Gastroesophageal sphincter (tissue), 4 donors: ENCODE measurements around the gene FAM171A1. TPM values are rescaled to one million over a fixed set of nuclear protein-coding genes. Genes with fewer than 3 reads are reported as not detected.

Experiments
- ATAC-seq: fragments of 150-250 bp; one replicate; pipeline ENCODE4 v1.9.1; 2016; ENCODE audit warnings: mild to moderate bottlenecking, moderate library complexity
- H3K27ac ChIP-seq, 4 donors: fragments of 200-600 bp; sonication (generic) in 3 of 4; 1 replicate in 3 of 4; 2 replicates in 1 of 4; pipeline ENCODE4 v1.5.1; 2016 to 2019
- H3K27me3 ChIP-seq: fragments of 200-600 bp; sonication (generic); one replicate; pipeline ENCODE4 v1.5.1; 2019
- H3K36me3 ChIP-seq, 2 donors: fragments of 200-600 bp; sonication (generic); one replicate each; pipeline ENCODE4 v1.5.1; 2019; ENCODE audit warnings: control low read depth in 1 of 2
- H3K4me1 ChIP-seq, 3 donors: fragments of 200-600 bp; sonication (generic); 1 replicate in 2 of 3; 2 replicates in 1 of 3; pipeline ENCODE4 v1.5.1; 2016 to 2019; ENCODE audit warnings: control low read depth in 2 of 3
- H3K4me3 ChIP-seq, 2 donors: fragments of 200-600 bp; sonication (generic); one replicate each; pipeline ENCODE4 v1.5.1; 2019; ENCODE audit warnings: mild to moderate bottlenecking in 1 of 2, moderate library complexity in 1 of 2
- H3K9me3 ChIP-seq, 3 donors: fragments of 200-600 bp; sonication (generic); one replicate each; pipeline ENCODE4 v1.5.1; 2017 to 2019; ENCODE audit warnings: control low read depth in 2 of 3
- EP300 ChIP-seq: sonication (generic); formaldehyde crosslinking; IDR thresholded peaks from one replicate; pipeline ENCODE4 v1.6.1; 2017; ENCODE audit warnings: antibody characterized with exemption, mild to moderate bottlenecking
- POLR2A ChIP-seq, 2 donors: fragments of 450-650 bp; IDR thresholded peaks; one replicate each; pipeline ENCODE4 v1.6.1; 2017; ENCODE audit warnings: antibody characterized with exemption in 2 of 2, mild to moderate bottlenecking in 2 of 2, moderate library complexity in 1 of 2
- POLR2AphosphoS5 ChIP-seq: sonication (generic); formaldehyde crosslinking; IDR thresholded peaks from one replicate; pipeline ENCODE4 v1.6.1; 2017; ENCODE audit warnings: antibody characterized with exemption
- WGBS, 2 donors: methylation state at CpG; one replicate each; pipeline ENCODE4 v1.1.5; 2018; ENCODE audit warnings: low coverage in 1 of 2; 5-methylcytosine and 5-hydroxymethylcytosine counted together
- total RNA-seq, 4 donors: library from RNA; depleted of rRNA; stranded (reverse); fragments of >200 nt; gene quantifications; one replicate each; pipeline ENCODE4 v1.1.0, GENCODE V29; 2016
- TF ChIP-seq, protein P1 (sequence below), 4 experiments: fragments of 200-600 bp in 2 of 4; fragments of 450-650 bp in 2 of 4; sonication (generic) in 1 of 4; IDR thresholded peaks; one replicate each; pipeline ENCODE4 v1.5.1; 2017 to 2019; ENCODE audit warnings: antibody characterized with exemption in 4 of 4, mild to moderate bottlenecking in 2 of 4, moderate library complexity in 2 of 4

FAM171A1 gene
- total RNA-seq, 4 donors from 2014 or later, result 5.0 to 15.5 (median 13.6) TPM

DNA sequence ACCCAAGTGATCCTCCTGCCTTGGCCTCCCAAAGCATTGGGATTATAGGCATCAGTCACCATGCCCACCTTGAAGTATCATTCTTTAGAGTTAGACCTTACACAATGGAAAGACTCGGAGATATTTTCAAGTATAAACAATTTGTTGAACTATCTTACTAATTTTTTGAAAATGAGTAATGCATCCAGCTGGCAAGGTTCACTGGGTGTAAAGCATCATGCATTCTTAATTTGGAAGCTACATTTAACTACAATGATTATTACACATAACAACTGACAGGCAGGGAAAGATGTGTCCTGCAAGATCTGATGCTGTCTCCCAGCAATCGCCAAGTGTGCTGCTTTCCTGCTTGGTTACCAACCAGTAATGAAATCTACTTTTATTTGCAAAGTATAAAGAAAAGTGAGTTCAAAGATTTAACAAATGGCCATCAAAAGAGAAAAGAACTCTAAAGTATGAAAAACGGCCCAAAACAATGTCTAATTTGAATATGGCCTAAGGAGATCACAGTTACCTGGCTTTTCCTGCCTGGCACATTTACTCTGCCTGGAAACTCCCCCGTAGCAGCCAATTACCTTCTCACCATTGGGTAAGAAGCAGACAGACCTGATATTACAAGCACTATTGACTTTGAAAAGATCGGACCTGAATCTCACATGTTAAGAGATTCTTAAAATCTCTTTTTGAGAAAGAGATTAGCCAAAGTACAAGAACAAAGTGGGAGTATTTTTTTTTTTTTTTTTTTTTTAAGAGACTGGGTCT lies 143.3 kb downstream of the FAM171A1 start:
- no peak overlapping the region for H3K4me3 ChIP-seq
- no peaks in the 10 kb centered on the region for H3K27me3 ChIP-seq
- no peak overlapping the region for H3K27ac ChIP-seq
- 57 to 64% methylated on average over 4 to 5 of the region's 5 CpGs for WGBS, 2 donors
- H3K36me3 ChIP-seq, result peaks cover 0 to 12% of the 10 kb centered on the region in 2 donors
- ATAC-seq, result no peak
- H3K9me3 ChIP-seq, result no peaks in the 10 kb centered on the region
- no peaks in the 10 kb centered on the region for H3K4me1 ChIP-seq
- no peak for TF ChIP-seq POLR2AphosphoS5
- no peak for TF ChIP-seq POLR2A (IDR thresholded peaks at IDR 0.05)
- no peak for TF ChIP-seq EP300
- TF ChIP-seq, protein P1, sequence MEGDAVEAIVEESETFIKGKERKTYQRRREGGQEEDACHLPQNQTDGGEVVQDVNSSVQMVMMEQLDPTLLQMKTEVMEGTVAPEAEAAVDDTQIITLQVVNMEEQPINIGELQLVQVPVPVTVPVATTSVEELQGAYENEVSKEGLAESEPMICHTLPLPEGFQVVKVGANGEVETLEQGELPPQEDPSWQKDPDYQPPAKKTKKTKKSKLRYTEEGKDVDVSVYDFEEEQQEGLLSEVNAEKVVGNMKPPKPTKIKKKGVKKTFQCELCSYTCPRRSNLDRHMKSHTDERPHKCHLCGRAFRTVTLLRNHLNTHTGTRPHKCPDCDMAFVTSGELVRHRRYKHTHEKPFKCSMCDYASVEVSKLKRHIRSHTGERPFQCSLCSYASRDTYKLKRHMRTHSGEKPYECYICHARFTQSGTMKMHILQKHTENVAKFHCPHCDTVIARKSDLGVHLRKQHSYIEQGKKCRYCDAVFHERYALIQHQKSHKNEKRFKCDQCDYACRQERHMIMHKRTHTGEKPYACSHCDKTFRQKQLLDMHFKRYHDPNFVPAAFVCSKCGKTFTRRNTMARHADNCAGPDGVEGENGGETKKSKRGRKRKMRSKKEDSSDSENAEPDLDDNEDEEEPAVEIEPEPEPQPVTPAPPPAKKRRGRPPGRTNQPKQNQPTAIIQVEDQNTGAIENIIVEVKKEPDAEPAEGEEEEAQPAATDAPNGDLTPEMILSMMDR (IDR thresholded peaks at IDR 0.05), result no peak

GRCh38 chr10:15225511-15225910 lies 145.6 kb downstream of the FAM171A1 start:
- H3K36me3 ChIP-seq, result peaks cover 0 to 16% of the 10 kb centered on the region in 2 donors
- no peaks in the 10 kb centered on the region for H3K27me3 ChIP-seq
- H3K4me1 ChIP-seq, result no peaks in the 10 kb centered on the region
- no peak for ATAC-seq
- no peak overlapping the region for H3K4me3 ChIP-seq
- no peak overlapping the region for H3K27ac ChIP-seq
- TF ChIP-seq EP300, result no peak
- no peak for TF ChIP-seq POLR2A (IDR thresholded peaks at IDR 0.05)
- TF ChIP-seq, protein P1 (IDR thresholded peaks at IDR 0.05), result no peak
- TF ChIP-seq POLR2AphosphoS5, result no peak
- WGBS, 2 donors, result 88 to 91% methylated on average over 3 to 4 of the region's 10 CpGs
- H3K9me3 ChIP-seq, result no peaks in the 10 kb centered on the region

- H3K4me1 ChIP-seq, result no peaks in the 10 kb centered on the region
- H3K4me3 ChIP-seq, result no peak overlapping the region
- 100% methylated on average over 1 to 5 of the region's 5 CpGs for WGBS, 2 donors
- peaks cover 0 to 22% of the 10 kb centered on the region in 2 donors for H3K36me3 ChIP-seq
- ATAC-seq, result no peak
- TF ChIP-seq, protein P1 (IDR thresholded peaks at IDR 0.05), result no peak
- no peak for TF ChIP-seq EP300
- TF ChIP-seq POLR2AphosphoS5, result no peak
- TF ChIP-seq POLR2A (IDR thresholded peaks at IDR 0.05), result no peak
- H3K27me3 ChIP-seq, result no peaks in the 10 kb centered on the region
- no peaks in the 10 kb centered on the region for H3K9me3 ChIP-seq
- H3K27ac ChIP-seq, result no peak overlapping the region
These were observed 146.1 kb downstream of the FAM171A1 start for GRCh38 chr10:15224948-15225347.

GRCh38 chr10:15223174-15223573 lies 147.9 kb downstream of the FAM171A1 start:
- 63 to 71% methylated on average over 4 to 6 of the region's 6 CpGs for WGBS, 2 donors
- no peak for ATAC-seq
- H3K4me1 ChIP-seq, result no peaks in the 10 kb centered on the region

More at GRCh38 chr10:15223174-15223573, 147.9 kb downstream of the FAM171A1 start:
- H3K4me3 ChIP-seq, result no peak overlapping the region
- H3K27ac ChIP-seq, result no peak overlapping the region
- H3K9me3 ChIP-seq, result no peaks in the 10 kb centered on the region
- TF ChIP-seq POLR2A (IDR thresholded peaks at IDR 0.05) (no peak), EP300 (no peak), POLR2AphosphoS5 (no peak)
- TF ChIP-seq, protein P1 (IDR thresholded peaks at IDR 0.05), result no peak
- peaks cover 0 to 36% of the 10 kb centered on the region in 2 donors for H3K36me3 ChIP-seq
- no peaks in the 10 kb centered on the region for H3K27me3 ChIP-seq
